SK-N-SH (cell line): ENCODE data around the gene MAEA. TPM values are rescaled to one million over a fixed set of nuclear protein-coding genes. Genes with fewer than 3 reads are reported as not detected.
A peak's percentile ranks its signal among the peaks of the same experiment; 100 is the strongest.

Source experiments
- CTCF ChIA-PET: fragments of 300-600, 350-600 bp; formaldehyde crosslinking; extraction: SDS; loops from one replicate; lab custom pipeline; 2021; lab: Yijun Ruan, JAX
- POLR2A ChIA-PET: fragments of 350-600 bp; sonication (Branson Sonifier 250); formaldehyde crosslinking; extraction: SDS; loops from one replicate; lab custom pipeline; 2020; ENCODE audit warnings: antibody characterized with exemption, inconsistent platforms; lab: Yijun Ruan, JAX
- DNase-seq: peaks from one replicate; pipeline ENCODE4 v3.0.0; 2012
- H2AFZ ChIP-seq: fragments of 200-600 bp; sonication (generic); 2 replicates; pipeline ENCODE4 v1.8.1; 2016; ENCODE audit warnings: antibody characterized with exemption, mild to moderate bottlenecking, low read depth
- H3F3A ChIP-seq: fragments of 200-600 bp; sonication (generic); replicated peaks from 2 replicates; pipeline ENCODE3; 2016; ENCODE audit warnings: antibody characterized with exemption, mild to moderate bottlenecking; ENCODE audit not compliant: insufficient read depth
- H3K27ac ChIP-seq, 2 experiments: fragments of 200-500 bp in 1 of 2; fragments of 200-600 bp in 1 of 2; sonication (Bioruptor generic) in 1 of 2; sonication (generic), shearing (Covaris generic) in 1 of 2; 2 replicates each; pipeline versions ENCODE4 v1.5.1 to v1.6.1; 2014 to 2016; ENCODE audit warnings: low read depth in 2 of 2, inconsistent platforms in 1 of 2, low read length in 1 of 2, mild to moderate bottlenecking in 1 of 2, mixed read lengths in 1 of 2
- H3K27me3 ChIP-seq: fragments of 200-600 bp; sonication (generic), shearing (Covaris generic); 2 replicates; pipeline ENCODE4 v1.6.1; 2016; ENCODE audit warnings: mixed run types; ENCODE audit not compliant: insufficient read depth
- H3K36me3 ChIP-seq, 2 experiments: fragments of 200-500 bp in 1 of 2; fragments of 200-600 bp in 1 of 2; sonication (Bioruptor generic) in 1 of 2; sonication (generic) in 1 of 2; replicated peaks in 1 of 2; 2 replicates each; pipeline versions ENCODE3 to v1.5.1; 2014 to 2016; ENCODE audit warnings: low read length in 1 of 2, mild to moderate bottlenecking in 1 of 2; ENCODE audit not compliant: insufficient read depth in 2 of 2, control insufficient read depth in 1 of 2
- H3K4me1 ChIP-seq, 2 experiments: fragments of 200-500 bp in 1 of 2; fragments of 200-600 bp in 1 of 2; sonication (Bioruptor generic) in 1 of 2; sonication (generic), shearing (Covaris generic) in 1 of 2; 2 replicates each; pipeline versions ENCODE4 v1.5.1 to v1.6.1; 2014 to 2016; ENCODE audit warnings: low read depth in 1 of 2, low read length in 1 of 2, mixed run types in 1 of 2; ENCODE audit not compliant: insufficient read depth in 2 of 2, control insufficient read depth in 1 of 2
- H3K4me2 ChIP-seq: fragments of 200-600 bp; sonication (generic), shearing (Covaris generic); 2 replicates; pipeline ENCODE4 v1.6.1; 2017; ENCODE audit warnings: mixed run types
- H3K4me3 ChIP-seq, 2 experiments: fragments of 200-500 bp in 1 of 2; fragments of 200-600 bp in 1 of 2; sonication (Bioruptor generic) in 1 of 2; sonication (generic), shearing (Covaris generic) in 1 of 2; 2 replicates each; pipeline versions ENCODE4 v1.5.1 to v1.8.1; 2014 to 2016; ENCODE audit warnings: low read depth in 2 of 2, inconsistent platforms in 1 of 2, low read length in 1 of 2, mild to moderate bottlenecking in 1 of 2, mixed read lengths in 1 of 2, moderate library complexity in 1 of 2
- H3K79me2 ChIP-seq: fragments of 200-600 bp; sonication (generic); 2 replicates; pipeline ENCODE4 v1.8.1; 2017; ENCODE audit warnings: mild to moderate bottlenecking; ENCODE audit not compliant: insufficient read depth
- H3K9ac ChIP-seq: fragments of 200-600 bp; sonication (generic); 2 replicates; pipeline ENCODE4 v1.6.1; 2017; ENCODE audit warnings: mixed run types
- H3K9me2 ChIP-seq: fragments of 200-600 bp; sonication (generic); 2 replicates; pipeline ENCODE4 v1.6.1; 2017; ENCODE audit warnings: mixed run types
- H3K9me3 ChIP-seq: fragments of 200-600 bp; sonication (generic); 2 replicates; pipeline ENCODE4 v1.6.1; 2017; ENCODE audit warnings: mixed run types, mild to moderate bottlenecking, moderate library complexity
- H4K20me1 ChIP-seq: fragments of 200-600 bp; sonication (generic); 2 replicates; pipeline ENCODE4 v1.6.1; 2017; ENCODE audit warnings: mild to moderate bottlenecking, mixed run types; ENCODE audit not compliant: insufficient read depth
- CHD2 ChIP-seq: fragments of 150-350 bp; IDR thresholded peaks from 2 replicates; pipeline ENCODE4 v1.6.1; 2018; ENCODE audit warnings: low read length; ENCODE audit not compliant: partially characterized antibody
- CTCF ChIP-seq: fragments of 200-600 bp; sonication (generic); IDR thresholded peaks from 2 replicates; pipeline ENCODE4 v1.6.1; 2017; ENCODE audit warnings: antibody characterized with exemption, mild to moderate bottlenecking, moderate library complexity
- JUND ChIP-seq: IDR thresholded peaks from 2 replicates; pipeline ENCODE4 v1.4.0; 2012
- MEF2A ChIP-seq: IDR thresholded peaks from 2 replicates; pipeline ENCODE4 v1.4.0; 2012; ENCODE audit warnings: low read depth, borderline replicate concordance
- NRF1 ChIP-seq: IDR thresholded peaks from 2 replicates; pipeline ENCODE4 v1.6.1; 2012; ENCODE audit warnings: low read depth, mild to moderate bottlenecking, low read length
- POLR2AphosphoS5 ChIP-seq: IDR thresholded peaks from 2 replicates; pipeline ENCODE4 v1.6.1; 2012; ENCODE audit warnings: low read depth, low read length
- TAF1 ChIP-seq: IDR thresholded peaks from 2 replicates; pipeline ENCODE4 v1.6.1; 2012; ENCODE audit warnings: low read depth, mild to moderate bottlenecking, low read length, moderate library complexity, borderline replicate concordance
- USF1 ChIP-seq: IDR thresholded peaks from 2 replicates; pipeline ENCODE4 v1.4.0; 2012; ENCODE audit warnings: low read depth, borderline replicate concordance
- USF2 ChIP-seq: fragments of 150-350 bp; IDR thresholded peaks from 2 replicates; pipeline ENCODE4 v1.6.1; 2017; ENCODE audit warnings: antibody characterized with exemption, low read length, low read depth, borderline replicate concordance
- YY1 ChIP-seq: IDR thresholded peaks from 2 replicates; pipeline ENCODE4 v1.4.0; 2012; ENCODE audit warnings: low read depth, mild to moderate bottlenecking
- WGBS: methylation state at CpG from one replicate; pipeline ENCODE4 v1.1.6; 2017; ENCODE audit warnings: low lambda C conversion rate; 5-methylcytosine and 5-hydroxymethylcytosine counted together
- polyA plus RNA-seq, 3 experiments: library from polyadenylated mRNA; depleted of rRNA; stranded (reverse); fragments of >200 nt; gene quantifications; 2 replicates each; pipeline ENCODE4 v1.2.3, GENCODE V29; 2012
- TF ChIP-seq, protein P1 (sequence below): IDR thresholded peaks from 2 replicates; pipeline ENCODE4 v1.4.0; 2012; ENCODE audit warnings: low read depth

The MAEA gene
- polyA plus RNA-seq, 1 of the 3 experiments (the other 2 are of a cell fraction), result 128 TPM

DNA sequence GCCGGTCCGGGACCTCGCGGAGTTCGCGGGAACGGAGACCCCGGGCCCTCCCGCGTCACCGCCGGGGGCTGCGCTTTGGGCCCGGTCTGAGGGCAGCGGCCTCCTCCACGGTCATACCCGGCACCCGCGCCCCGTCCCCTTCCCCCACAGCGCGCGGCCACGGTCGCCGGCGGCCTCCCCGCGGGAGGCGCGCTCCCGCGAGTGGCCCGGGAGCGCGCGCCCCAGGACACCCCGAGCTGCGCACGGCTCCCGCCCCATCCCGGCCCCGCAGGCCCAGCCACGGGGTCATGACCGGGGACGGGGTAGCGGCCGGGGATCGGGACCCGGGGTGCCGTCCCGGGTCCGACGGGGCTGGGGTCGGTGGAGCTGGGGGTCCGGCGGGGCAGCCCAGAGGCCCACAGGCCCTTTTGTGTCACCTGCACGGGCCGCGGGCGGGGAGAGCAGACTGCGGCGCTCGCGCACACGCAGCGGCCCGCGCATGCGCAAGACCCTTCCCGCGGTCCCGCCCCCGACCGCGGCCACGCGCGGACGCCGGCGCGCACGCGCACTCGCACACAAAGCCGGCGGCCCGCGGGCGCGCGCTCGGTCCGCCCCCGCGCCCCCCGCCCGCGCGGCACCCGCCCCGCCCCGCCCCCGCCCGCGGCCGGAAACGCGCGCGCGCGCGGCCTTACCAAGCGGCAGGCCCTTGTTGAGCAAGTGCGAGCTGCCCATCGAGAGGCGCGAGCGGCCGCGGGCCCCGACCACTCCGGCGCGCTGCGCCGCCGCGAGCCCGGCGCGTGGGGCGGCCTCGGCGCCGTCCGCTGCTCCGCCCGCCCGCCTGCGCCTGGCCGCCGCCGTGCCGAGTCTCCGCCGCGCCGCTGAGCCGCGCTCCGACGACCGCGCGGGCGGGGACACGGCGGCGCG lies 41.2 kb upstream of the MAEA start, which contains the start of gene CTBP1:
CTBP1 (minus strand) TSS at position 886 of the 903 bp plus-strand sequence. CDS start 7,799 bp downstream, outside the sequence.
- Histone ChIP-seq H3K4me1 (peaks cover 10 to 36% of the 10 kb centered on the region in 2 experiments; a peak in 3 of 4 replicates), H3K9me3 (peaks cover 3% of the 10 kb centered on the region; the same call in 1 of the 2 replicates), H3K9me2 (no peaks in the 10 kb centered on the region), H2AFZ (peak within 1 kb of the TSS; percentile 84), H3K79me2 (peaks cover 56% of the 10 kb centered on the region), H3K4me3 (peak within 1 kb of the TSS; percentile 83 to 91), H4K20me1 (peaks cover 39% of the 10 kb centered on the region), H3K4me2 (peak within 1 kb of the TSS; percentile 98), H3K27ac (peak within 1 kb of the TSS; percentile 76 to 95), H3K9ac (peak within 1 kb of the TSS; percentile 93), H3K36me3 (peaks cover 8 to 20% of the 10 kb centered on the region in 2 experiments), H3K27me3 (no peaks in the 10 kb centered on the region), H3F3A (no peaks in the 10 kb centered on the region)
- 0% methylated on average over 8 of the region's 163 CpGs for WGBS
- peak; percentile 100 for DNase-seq
- TF ChIP-seq YY1, result no peak
- TF ChIP-seq, protein P1, sequence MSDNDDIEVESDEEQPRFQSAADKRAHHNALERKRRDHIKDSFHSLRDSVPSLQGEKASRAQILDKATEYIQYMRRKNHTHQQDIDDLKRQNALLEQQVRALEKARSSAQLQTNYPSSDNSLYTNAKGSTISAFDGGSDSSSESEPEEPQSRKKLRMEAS, result peak; percentile 7; the same call in 1 of the 2 replicates
- TF ChIP-seq NRF1, result peak; percentile 89
- TF ChIP-seq MEF2A, result no peak
- no peak for TF ChIP-seq CTCF
- 0 out of 2 replicates have a peak, but pooled peaks have one; percentile 34 for TF ChIP-seq TAF1
- TF ChIP-seq CHD2, result peak; percentile 5
- no peak for TF ChIP-seq JUND
- TF ChIP-seq USF1, result no peak
- no peak for TF ChIP-seq USF2
- TF ChIP-seq POLR2AphosphoS5, result peak; percentile 18; the same call in 1 of the 2 replicates
- CTCF ChIA-PET, result interaction anchor here (0.9 to 3.8 kb wide), 6 partner anchors 14 to 381 kb away, joined by 3 to 14 read pairs (median 4); no protein-coding TSS in a partner anchor
- POLR2A ChIA-PET, result interaction anchor here (0.6 to 2.8 kb wide), 4 partner anchors 15 to 622 kb away, joined by 3 to 15 read pairs (median 6); partner anchors contain the start of genes NSD2 and UVSSA
